B cell (primary cell): Measurements from ENCODE around the gene EHD2.

Source experiments
- EZH2 ChIP-seq: IDR thresholded peaks from 2 replicates; pipeline ENCODE4 v1.6.1; 2012; ENCODE audit warnings: borderline replicate concordance, low read depth, mild to moderate bottlenecking, moderate library complexity, low read length; ENCODE audit not compliant: insufficient read depth, poor library complexity, severe bottlenecking
- TF ChIP-seq, protein P1 (sequence below): fragments of 200-600 bp; IDR thresholded peaks from one replicate; pipeline ENCODE4 v1.8.0; 2022; ENCODE audit warnings: antibody characterized with exemption, mild to moderate bottlenecking

DNA sequence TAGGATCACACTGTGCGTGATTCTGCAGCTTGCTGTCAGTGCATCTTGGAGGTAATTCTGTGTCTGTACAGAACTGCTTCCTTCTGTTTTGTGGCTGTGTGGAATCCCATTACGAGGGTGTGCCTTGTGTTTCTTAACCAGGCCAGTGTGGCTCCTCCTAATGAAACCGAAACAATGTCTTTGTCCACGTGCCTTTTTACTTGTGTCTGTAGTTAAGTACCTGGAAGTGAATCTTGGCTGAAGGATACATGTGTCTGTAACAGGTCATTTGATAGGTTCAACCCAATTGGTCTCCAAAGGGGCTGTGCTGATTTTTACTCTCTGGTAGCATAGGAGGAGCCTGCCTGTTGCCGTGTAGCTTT, 45.2 kb downstream of the EHD2 start:
- no peak for TF ChIP-seq EZH2
- TF ChIP-seq, protein P1, sequence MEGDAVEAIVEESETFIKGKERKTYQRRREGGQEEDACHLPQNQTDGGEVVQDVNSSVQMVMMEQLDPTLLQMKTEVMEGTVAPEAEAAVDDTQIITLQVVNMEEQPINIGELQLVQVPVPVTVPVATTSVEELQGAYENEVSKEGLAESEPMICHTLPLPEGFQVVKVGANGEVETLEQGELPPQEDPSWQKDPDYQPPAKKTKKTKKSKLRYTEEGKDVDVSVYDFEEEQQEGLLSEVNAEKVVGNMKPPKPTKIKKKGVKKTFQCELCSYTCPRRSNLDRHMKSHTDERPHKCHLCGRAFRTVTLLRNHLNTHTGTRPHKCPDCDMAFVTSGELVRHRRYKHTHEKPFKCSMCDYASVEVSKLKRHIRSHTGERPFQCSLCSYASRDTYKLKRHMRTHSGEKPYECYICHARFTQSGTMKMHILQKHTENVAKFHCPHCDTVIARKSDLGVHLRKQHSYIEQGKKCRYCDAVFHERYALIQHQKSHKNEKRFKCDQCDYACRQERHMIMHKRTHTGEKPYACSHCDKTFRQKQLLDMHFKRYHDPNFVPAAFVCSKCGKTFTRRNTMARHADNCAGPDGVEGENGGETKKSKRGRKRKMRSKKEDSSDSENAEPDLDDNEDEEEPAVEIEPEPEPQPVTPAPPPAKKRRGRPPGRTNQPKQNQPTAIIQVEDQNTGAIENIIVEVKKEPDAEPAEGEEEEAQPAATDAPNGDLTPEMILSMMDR: no peak
